Mesodermal cell (in vitro differentiated cells): ENCODE measurements around the gene DYSF.

ENCODE experiments used
- H3K27ac ChIP-seq: 2 replicates; pipeline ENCODE4 v1.7.0; 2013; ENCODE audit warnings: mild to moderate bottlenecking, low read depth, low read length, moderate library complexity; ENCODE audit not compliant: severe bottlenecking
- H3K36me3 ChIP-seq: 2 replicates; pipeline ENCODE4 v1.7.1; 2013; ENCODE audit warnings: mild to moderate bottlenecking, low read length, moderate library complexity; ENCODE audit not compliant: control insufficient read depth, insufficient read depth
- H3K4me1 ChIP-seq: one replicate; pipeline ENCODE4 v1.7.1; 2013; ENCODE audit warnings: mild to moderate bottlenecking, low read length; ENCODE audit not compliant: insufficient read depth, control insufficient read depth, poor library complexity, severe bottlenecking
- H3K4me3 ChIP-seq: 2 replicates; pipeline ENCODE4 v1.7.0; 2013; ENCODE audit warnings: low read length, control low read depth, mild to moderate bottlenecking; ENCODE audit not compliant: insufficient read depth, poor library complexity, severe bottlenecking; ENCODE audit errors: extremely low read depth
- H3K9me3 ChIP-seq: 2 replicates; pipeline ENCODE4 v1.7.1; 2013; ENCODE audit warnings: mild to moderate bottlenecking, low read length, moderate library complexity; ENCODE audit not compliant: control insufficient read depth
- WGBS, 2 experiments: methylation state at CpG; one replicate each; pipeline ENCODE4 v1.1.5; 2013; ENCODE audit warnings: missing lambda C conversion rate in 2 of 2; ENCODE audit not compliant: insufficient coverage in 2 of 2; 5-methylcytosine and 5-hydroxymethylcytosine counted together

Gene DYSF

GRCh38 chr2:71503837-71504236, 50.5 kb downstream of the DYSF start:
- H3K4me3 ChIP-seq = no peak overlapping the region
- H3K36me3 ChIP-seq = no peaks in the 10 kb centered on the region
- 92 to 95% methylated on average over 2 to 7 of the region's 7 CpGs for WGBS, 2 experiments
- H3K27ac ChIP-seq = no peak overlapping the region
- peaks cover 31% of the 10 kb centered on the region for H3K4me1 ChIP-seq
- H3K9me3 ChIP-seq = no peaks in the 10 kb centered on the region

GRCh38 chr2:71504611-71505010, 51.2 kb downstream of the DYSF start:
- no peaks in the 10 kb centered on the region for H3K36me3 ChIP-seq
- H3K9me3 ChIP-seq = no peaks in the 10 kb centered on the region
- no peak overlapping the region for H3K4me3 ChIP-seq
- WGBS, 2 experiments = 92 to 94% methylated on average over 5 of the region's 7 CpGs
- H3K4me1 ChIP-seq = peaks cover 23% of the 10 kb centered on the region
- H3K27ac ChIP-seq = no peak overlapping the region

DNA sequence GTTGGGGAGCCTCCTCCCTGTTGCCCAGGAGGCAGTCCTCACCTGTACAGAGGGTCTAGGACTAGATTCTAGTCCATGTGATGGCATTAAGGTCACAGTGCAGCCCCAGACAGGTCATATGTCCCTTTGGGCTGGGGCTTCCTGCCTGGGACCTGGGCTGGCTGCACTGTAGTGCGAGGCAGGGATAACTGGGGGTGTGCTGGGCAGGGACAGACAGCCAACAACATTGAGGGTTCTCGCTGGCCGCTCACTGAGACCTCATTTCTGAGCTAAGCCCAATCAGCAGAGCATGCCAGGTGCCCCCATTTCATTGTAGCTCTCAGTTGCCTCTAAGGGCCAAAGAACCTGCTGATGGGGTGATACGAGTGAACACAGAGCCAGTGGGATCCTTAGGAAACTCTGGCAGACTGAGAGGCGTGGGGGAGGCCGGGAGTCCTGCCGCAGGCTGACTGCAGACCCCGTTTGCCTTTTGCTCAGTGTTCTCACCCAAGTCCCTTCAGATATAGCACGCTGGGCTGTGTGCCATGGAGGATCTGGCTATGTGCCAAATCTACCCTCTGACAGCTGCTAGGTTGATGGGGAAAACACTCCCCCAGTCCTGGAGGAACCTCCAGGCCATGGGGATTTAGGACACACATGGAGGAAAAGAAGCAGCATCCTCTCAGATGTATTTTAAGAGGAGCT, 51.9 kb downstream of the DYSF start:
- 93% methylated on average over 8 to 9 of the region's 9 CpGs for WGBS, 2 experiments
- no peak overlapping the region for H3K27ac ChIP-seq
- peaks cover 17% of the 10 kb centered on the region for H3K4me1 ChIP-seq
- H3K4me3 ChIP-seq = no peak overlapping the region
- H3K9me3 ChIP-seq = no peaks in the 10 kb centered on the region
- no peaks in the 10 kb centered on the region for H3K36me3 ChIP-seq

- Histone ChIP-seq H3K9me3 (no peaks in the 10 kb centered on the region), H3K4me3 (no peak overlapping the region), H3K4me1 (peaks cover 11% of the 10 kb centered on the region), H3K36me3 (no peaks in the 10 kb centered on the region), H3K27ac (no peak overlapping the region)
- 87 to 99% methylated on average over 6 to 8 of the region's 8 CpGs for WGBS, 2 experiments
These were observed 52.4 kb downstream of the DYSF start for GRCh38 chr2:71505770-71506140.

- 83 to 89% methylated on average over 15 to 20 of the region's 20 CpGs for whole genome bisulfite sequencing, 2 experiments
- Histone ChIP-seq H3K27ac (no peak overlapping the region), H3K4me1 (peaks cover 7% of the 10 kb centered on the region), H3K36me3 (no peaks in the 10 kb centered on the region), H3K9me3 (no peaks in the 10 kb centered on the region), H3K4me3 (no peak overlapping the region)
These were observed 53.1 kb downstream of the DYSF start for GRCh38 chr2:71506222-71507153.

DNA sequence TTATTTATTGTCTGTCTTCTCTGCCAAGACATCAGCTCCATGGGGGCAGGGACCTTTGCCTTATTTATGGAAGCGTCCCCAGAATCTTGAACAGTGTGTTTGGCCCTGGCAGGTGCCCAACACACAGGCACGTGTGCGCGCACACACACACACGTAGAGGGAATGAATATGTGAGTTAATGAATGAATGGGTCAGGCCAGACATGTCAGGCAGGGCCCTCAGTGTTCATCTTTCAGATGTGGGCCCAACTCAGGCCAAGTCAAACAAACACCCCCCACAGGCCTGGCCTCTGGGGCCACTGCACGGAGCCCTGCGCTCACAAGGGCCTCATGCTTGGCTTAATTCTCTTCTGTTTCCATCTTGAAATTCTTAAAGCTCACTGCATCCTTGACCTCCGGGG, 54.1 kb downstream of the DYSF start:
- H3K27ac ChIP-seq = no peak overlapping the region
- H3K9me3 ChIP-seq = no peaks in the 10 kb centered on the region
- WGBS, 2 experiments = 91 to 93% methylated on average over 7 to 8 of the region's 8 CpGs
- no peak overlapping the region for H3K4me3 ChIP-seq
- H3K4me1 ChIP-seq = peaks cover 7% of the 10 kb centered on the region
- no peaks in the 10 kb centered on the region for H3K36me3 ChIP-seq

DNA sequence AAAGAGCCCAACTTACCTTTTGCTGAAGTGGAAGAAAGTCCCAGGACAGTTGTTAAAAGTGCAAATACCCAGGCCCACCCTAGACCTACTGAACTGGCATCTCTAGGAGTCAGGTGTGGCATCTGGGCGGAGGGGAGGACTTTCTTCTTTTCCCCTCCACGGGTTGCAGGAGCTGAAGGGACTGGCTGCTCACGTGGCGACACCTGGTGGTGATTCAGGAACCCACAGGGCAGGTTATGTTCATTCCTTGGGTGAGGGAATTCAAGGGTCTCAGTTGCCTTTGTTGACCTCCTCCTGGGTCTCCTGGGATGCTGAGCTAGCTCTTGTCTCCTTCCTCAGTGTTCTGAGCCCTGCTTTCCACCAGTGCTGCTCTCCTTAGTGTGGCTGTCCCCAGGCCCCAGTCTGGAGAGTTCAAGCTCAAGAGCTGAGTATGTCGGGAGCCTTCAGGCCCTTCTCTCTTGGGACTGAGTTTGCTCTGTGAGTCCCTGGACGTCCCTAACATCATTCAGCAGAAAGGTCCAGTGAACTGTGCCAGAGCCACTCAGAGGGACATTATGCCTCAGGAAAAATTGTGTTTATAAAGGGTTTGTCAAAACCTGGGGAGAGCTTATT, 56.9 kb downstream of the DYSF start:
- no peaks in the 10 kb centered on the region for H3K36me3 ChIP-seq
- no peaks in the 10 kb centered on the region for H3K4me1 ChIP-seq
- no peak overlapping the region for H3K27ac ChIP-seq
- WGBS, 2 experiments = 41 to 74% methylated on average over 3 to 5 of the region's 6 CpGs
- no peaks in the 10 kb centered on the region for H3K9me3 ChIP-seq
- H3K4me3 ChIP-seq = no peak overlapping the region

GRCh38 chr2:71510938-71511337, 57.6 kb downstream of the DYSF start:
- H3K4me3 ChIP-seq = no peak overlapping the region
- H3K36me3 ChIP-seq = peaks cover 5% of the 10 kb centered on the region
- whole genome bisulfite sequencing, 2 experiments = 83 to 97% methylated on average over 6 to 7 of the region's 9 CpGs
- no peaks in the 10 kb centered on the region for H3K9me3 ChIP-seq
- H3K4me1 ChIP-seq = no peaks in the 10 kb centered on the region
- no peak overlapping the region for H3K27ac ChIP-seq

GRCh38 chr2:71511776-71512175, 58.4 kb downstream of the DYSF start:
- peaks cover 8% of the 10 kb centered on the region for H3K36me3 ChIP-seq
- H3K4me3 ChIP-seq = no peak overlapping the region
- H3K9me3 ChIP-seq = no peaks in the 10 kb centered on the region
- WGBS, 2 experiments = 88 to 95% methylated on average over 7 of the region's 10 CpGs
- no peaks in the 10 kb centered on the region for H3K4me1 ChIP-seq
- H3K27ac ChIP-seq = no peak overlapping the region

DNA sequence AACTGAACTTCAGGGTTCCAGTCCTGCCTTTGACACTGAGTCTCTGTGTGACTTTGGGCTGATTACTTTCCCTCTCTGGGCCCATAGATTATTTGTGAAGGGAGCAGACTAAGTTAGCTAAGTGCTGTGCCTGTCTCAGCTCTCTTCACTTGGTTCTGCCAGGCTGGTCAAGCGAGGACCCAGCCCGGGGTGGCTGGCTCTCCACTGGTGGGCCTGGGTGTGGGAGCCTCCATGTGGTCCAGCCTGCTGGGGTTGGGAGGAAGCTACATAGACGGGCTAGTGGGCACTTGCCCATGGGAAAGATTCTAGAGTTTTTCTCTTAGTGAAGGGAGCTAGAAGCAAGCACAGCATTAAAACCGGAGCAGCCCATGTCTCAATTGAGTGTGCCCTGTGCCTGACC, 59.0 kb downstream of the DYSF start:
- no peak overlapping the region for H3K4me3 ChIP-seq
- no peaks in the 10 kb centered on the region for H3K9me3 ChIP-seq
- no peaks in the 10 kb centered on the region for H3K4me1 ChIP-seq
- 91 to 96% methylated on average over 4 of the region's 4 CpGs for WGBS, 2 experiments
- no peak overlapping the region for H3K27ac ChIP-seq
- peaks cover 11% of the 10 kb centered on the region for H3K36me3 ChIP-seq
